ENCODE data around the gene GLCCI1.
A peak's percentile ranks its signal among the peaks of the same experiment; 100 is the strongest.

Gene GLCCI1

GRCh38 chr7:7970237-7970530, 1.6 kb downstream of the GLCCI1 start:
- Histone ChIP-seq H2AK5ac (ENCODE audit: low read length) (no peak overlapping the region), H3K23ac (ENCODE audit: low read length) (no peak overlapping the region), H4K5ac (ENCODE audit: low read length) (no peak overlapping the region), H2BK15ac (replicated peaks; ENCODE audit: low read depth) (no peak overlapping the region), H3K79me2 (ENCODE audit: control insufficient read depth, insufficient read depth, low read length) (peaks cover 5% of the 10 kb centered on the region), H3K79me1 (ENCODE audit: low read length) (no peaks in the 10 kb centered on the region), H4K8ac (ENCODE audit: low read depth, low read length) (no peak overlapping the region), H3K4me1 (ENCODE audit: control insufficient read depth, low read depth, low read length) (no peaks in the 10 kb centered on the region), H3K27ac (ENCODE audit: low read depth, low read length) (no peak overlapping the region), H3K56ac (ENCODE audit: low read length) (peak overlapping the region; percentile 82), H2BK5ac (ENCODE audit: low read length) (no peak overlapping the region), H3K27me3 (ENCODE audit: insufficient read depth, low read length, poor library complexity) (no peaks in the 10 kb centered on the region), H2BK120ac (ENCODE audit: low read depth, low read length) (no peak overlapping the region), H3K4me2 (ENCODE audit: low read length) (peak overlapping the region; percentile 92), H3K9ac (ENCODE audit: low read length) (peak overlapping the region; percentile 89), H3K4me3 (ENCODE audit: low read length) (peak overlapping the region; percentile 80), H3K18ac (ENCODE audit: low read length) (no peak overlapping the region), H3K4ac (ENCODE audit: low read depth, low read length) (no peak overlapping the region), H3K36me3 (ENCODE audit: control insufficient read depth, insufficient read depth, low read length) (no peaks in the 10 kb centered on the region)
- DNase-seq, result no peak
- WGBS (ENCODE audit: extremely low coverage, insufficient coverage, low lambda C conversion rate), result no CpG with 5 or more reads among the region's 6 CpGs

- H3K4me3 ChIP-seq (ENCODE audit: low read length), result no peak overlapping the region
- H2BK120ac ChIP-seq (ENCODE audit: low read depth, low read length), result no peak overlapping the region
- no peak overlapping the region for H2BK15ac ChIP-seq (replicated peaks; ENCODE audit: low read depth)
- H3K27me3 ChIP-seq (ENCODE audit: insufficient read depth, low read length, poor library complexity), result no peaks in the 10 kb centered on the region
- peaks cover 5% of the 10 kb centered on the region for H3K79me2 ChIP-seq (ENCODE audit: control insufficient read depth, insufficient read depth, low read length)
- no peak overlapping the region for H4K5ac ChIP-seq (ENCODE audit: low read length)
- H3K79me1 ChIP-seq (ENCODE audit: low read length), result no peaks in the 10 kb centered on the region
- H4K8ac ChIP-seq (ENCODE audit: low read depth, low read length), result no peak overlapping the region
- WGBS (ENCODE audit: extremely low coverage, insufficient coverage, low lambda C conversion rate), result no CpG with 5 or more reads among the region's 7 CpGs
- no peaks in the 10 kb centered on the region for H3K4me1 ChIP-seq (ENCODE audit: control insufficient read depth, low read depth, low read length)
- no peaks in the 10 kb centered on the region for H3K36me3 ChIP-seq (ENCODE audit: control insufficient read depth, insufficient read depth, low read length)
- no peak overlapping the region for H3K18ac ChIP-seq (ENCODE audit: low read length)
- no peak overlapping the region for H3K27ac ChIP-seq (ENCODE audit: low read depth, low read length)
- no peak overlapping the region for H2AK5ac ChIP-seq (ENCODE audit: low read length)
- DNase-seq, result no peak
- H3K4me2 ChIP-seq (ENCODE audit: low read length), result no peak overlapping the region
- H2BK5ac ChIP-seq (ENCODE audit: low read length), result no peak overlapping the region
- H3K23ac ChIP-seq (ENCODE audit: low read length), result no peak overlapping the region
- peak overlapping the region; percentile 25 for H3K9ac ChIP-seq (ENCODE audit: low read length)
- H3K4ac ChIP-seq (ENCODE audit: low read depth, low read length), result no peak overlapping the region
- peak overlapping the region; percentile 1 for H3K56ac ChIP-seq (ENCODE audit: low read length)
Observed at GRCh38 chr7:7970531-7971307, 2.1 kb downstream of the GLCCI1 start.

GRCh38 chr7:7971308-7972040, 2.9 kb downstream of the GLCCI1 start:
- Histone ChIP-seq H2BK15ac (replicated peaks; ENCODE audit: low read depth) (no peak overlapping the region), H3K56ac (ENCODE audit: low read length) (no peak overlapping the region), H3K27ac (ENCODE audit: low read depth, low read length) (no peak overlapping the region), H3K9ac (ENCODE audit: low read length) (no peak overlapping the region), H3K27me3 (ENCODE audit: insufficient read depth, low read length, poor library complexity) (no peaks in the 10 kb centered on the region), H3K18ac (ENCODE audit: low read length) (no peak overlapping the region), H2AK5ac (ENCODE audit: low read length) (no peak overlapping the region), H4K8ac (ENCODE audit: low read depth, low read length) (no peak overlapping the region), H3K79me1 (ENCODE audit: low read length) (no peaks in the 10 kb centered on the region), H3K79me2 (ENCODE audit: control insufficient read depth, insufficient read depth, low read length) (peaks cover 5% of the 10 kb centered on the region), H3K4ac (ENCODE audit: low read depth, low read length) (no peak overlapping the region), H4K5ac (ENCODE audit: low read length) (no peak overlapping the region), H3K23ac (ENCODE audit: low read length) (no peak overlapping the region), H3K36me3 (ENCODE audit: control insufficient read depth, insufficient read depth, low read length) (no peaks in the 10 kb centered on the region), H3K4me2 (ENCODE audit: low read length) (no peak overlapping the region), H2BK5ac (ENCODE audit: low read length) (no peak overlapping the region), H3K4me1 (ENCODE audit: control insufficient read depth, low read depth, low read length) (no peaks in the 10 kb centered on the region), H2BK120ac (ENCODE audit: low read depth, low read length) (no peak overlapping the region), H3K4me3 (ENCODE audit: low read length) (no peak overlapping the region)
- WGBS (ENCODE audit: extremely low coverage, insufficient coverage, low lambda C conversion rate), result no CpG with 5 or more reads among the region's 9 CpGs
- DNase-seq, result no peak

DNA sequence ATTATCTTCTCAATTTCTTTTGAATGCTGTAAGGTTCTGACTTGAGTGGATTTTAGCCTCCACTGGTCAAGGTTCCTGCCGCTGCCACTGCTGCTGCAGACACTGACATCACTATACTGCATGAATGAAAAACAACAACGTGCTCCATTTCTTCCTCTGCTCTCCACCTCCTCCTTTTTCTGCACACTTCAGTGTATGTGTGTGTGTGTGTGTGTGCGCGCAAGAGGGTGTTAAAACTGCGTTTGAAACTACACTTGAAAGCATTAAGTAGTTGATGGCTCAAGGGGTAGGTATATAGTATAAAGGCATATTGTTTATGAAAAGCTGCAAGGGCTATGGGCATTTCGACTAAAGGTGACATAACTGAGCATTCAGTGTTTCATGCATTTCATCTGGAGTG, 3.5 kb downstream of the GLCCI1 start:
- H4K5ac ChIP-seq (ENCODE audit: low read length), result no peak overlapping the region
- no peak for DNase-seq
- no peaks in the 10 kb centered on the region for H3K27me3 ChIP-seq (ENCODE audit: insufficient read depth, low read length, poor library complexity)
- H3K4me1 ChIP-seq (ENCODE audit: control insufficient read depth, low read depth, low read length), result no peaks in the 10 kb centered on the region
- H2BK120ac ChIP-seq (ENCODE audit: low read depth, low read length), result no peak overlapping the region
- no peak overlapping the region for H2BK5ac ChIP-seq (ENCODE audit: low read length)
- H3K79me1 ChIP-seq (ENCODE audit: low read length), result no peaks in the 10 kb centered on the region
- no peak overlapping the region for H3K9ac ChIP-seq (ENCODE audit: low read length)
- H4K8ac ChIP-seq (ENCODE audit: low read depth, low read length), result no peak overlapping the region
- no peak overlapping the region for H3K27ac ChIP-seq (ENCODE audit: low read depth, low read length)
- H3K4me2 ChIP-seq (ENCODE audit: low read length), result no peak overlapping the region
- no peak overlapping the region for H2AK5ac ChIP-seq (ENCODE audit: low read length)
- H3K56ac ChIP-seq (ENCODE audit: low read length), result no peak overlapping the region
- H3K36me3 ChIP-seq (ENCODE audit: control insufficient read depth, insufficient read depth, low read length), result no peaks in the 10 kb centered on the region
- peaks cover 5% of the 10 kb centered on the region for H3K79me2 ChIP-seq (ENCODE audit: control insufficient read depth, insufficient read depth, low read length)
- WGBS (ENCODE audit: extremely low coverage, insufficient coverage, low lambda C conversion rate), result no CpG with 5 or more reads among the region's 6 CpGs
- no peak overlapping the region for H3K4me3 ChIP-seq (ENCODE audit: low read length)
- no peak overlapping the region for H3K23ac ChIP-seq (ENCODE audit: low read length)
- H3K4ac ChIP-seq (ENCODE audit: low read depth, low read length), result no peak overlapping the region
- no peak overlapping the region for H2BK15ac ChIP-seq (replicated peaks; ENCODE audit: low read depth)
- no peak overlapping the region for H3K18ac ChIP-seq (ENCODE audit: low read length)

DNA sequence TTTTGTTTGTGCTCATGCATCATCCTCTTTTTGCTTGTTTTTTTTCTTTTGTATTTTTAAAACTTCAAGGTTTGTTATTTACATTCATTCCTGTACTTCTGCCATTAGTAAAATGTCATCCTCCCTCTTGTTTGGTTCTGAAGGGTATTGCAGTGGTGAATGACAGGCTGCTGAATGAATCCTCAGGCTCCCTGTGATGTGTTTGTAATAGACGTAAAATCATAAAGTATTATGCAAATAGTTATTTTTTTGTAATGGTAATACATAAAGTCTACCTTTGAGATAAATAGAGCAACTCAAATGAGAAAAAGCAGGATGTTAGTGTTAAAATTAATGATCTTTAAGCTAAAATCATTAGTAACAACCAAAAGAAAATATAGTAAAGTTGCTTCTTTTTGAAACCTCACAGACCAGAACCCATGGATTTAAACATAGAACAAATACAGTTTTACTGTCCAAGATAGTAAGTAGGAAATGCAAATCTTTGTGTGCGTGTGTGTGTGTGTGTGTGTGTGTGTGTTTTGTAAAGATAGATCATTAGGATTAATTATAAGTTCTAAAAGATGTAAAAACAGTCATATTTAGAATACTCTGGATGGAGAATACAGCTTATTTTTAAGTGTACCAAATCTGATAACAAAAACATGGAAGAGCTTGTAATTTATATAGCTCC, 4.5 kb downstream of the GLCCI1 start:
- Histone ChIP-seq H2BK15ac (replicated peaks; ENCODE audit: low read depth) (no peak overlapping the region), H4K5ac (ENCODE audit: low read length) (no peak overlapping the region), H3K27ac (ENCODE audit: low read depth, low read length) (no peak overlapping the region), H3K36me3 (ENCODE audit: control insufficient read depth, insufficient read depth, low read length) (no peaks in the 10 kb centered on the region), H2BK5ac (ENCODE audit: low read length) (no peak overlapping the region), H3K27me3 (ENCODE audit: insufficient read depth, low read length, poor library complexity) (no peaks in the 10 kb centered on the region), H3K56ac (ENCODE audit: low read length) (no peak overlapping the region), H3K4me3 (ENCODE audit: low read length) (no peak overlapping the region), H3K18ac (ENCODE audit: low read length) (no peak overlapping the region), H3K4ac (ENCODE audit: low read depth, low read length) (no peak overlapping the region), H3K4me1 (ENCODE audit: control insufficient read depth, low read depth, low read length) (no peaks in the 10 kb centered on the region), H2AK5ac (ENCODE audit: low read length) (no peak overlapping the region), H3K9ac (ENCODE audit: low read length) (no peak overlapping the region), H3K4me2 (ENCODE audit: low read length) (no peak overlapping the region), H3K79me1 (ENCODE audit: low read length) (peaks cover 2% of the 10 kb centered on the region), H3K23ac (ENCODE audit: low read length) (no peak overlapping the region), H2BK120ac (ENCODE audit: low read depth, low read length) (no peak overlapping the region), H4K8ac (ENCODE audit: low read depth, low read length) (no peak overlapping the region), H3K79me2 (ENCODE audit: control insufficient read depth, insufficient read depth, low read length) (peaks cover 6% of the 10 kb centered on the region)
- no CpG with 5 or more reads among the region's 2 CpGs for WGBS (ENCODE audit: extremely low coverage, insufficient coverage, low lambda C conversion rate)
- DNase-seq, result no peak

Data from mesendoderm (in vitro differentiated cells).